GM19043 (cell line): ENCODE measurements around the gene WIPF2.

ENCODE experiments used
- ATAC-seq: cut with Tn5 transposase; IDR thresholded peaks from one replicate; pipeline ENCODE4 v1.9.1; 2021; ENCODE audit warnings: low read depth; ENCODE audit not compliant: unreplicated experiment

Gene WIPF2

GRCh38 chr17:40244255-40244654 lies 25.2 kb downstream of the WIPF2 start:
- ATAC-seq, result no peak

DNA sequence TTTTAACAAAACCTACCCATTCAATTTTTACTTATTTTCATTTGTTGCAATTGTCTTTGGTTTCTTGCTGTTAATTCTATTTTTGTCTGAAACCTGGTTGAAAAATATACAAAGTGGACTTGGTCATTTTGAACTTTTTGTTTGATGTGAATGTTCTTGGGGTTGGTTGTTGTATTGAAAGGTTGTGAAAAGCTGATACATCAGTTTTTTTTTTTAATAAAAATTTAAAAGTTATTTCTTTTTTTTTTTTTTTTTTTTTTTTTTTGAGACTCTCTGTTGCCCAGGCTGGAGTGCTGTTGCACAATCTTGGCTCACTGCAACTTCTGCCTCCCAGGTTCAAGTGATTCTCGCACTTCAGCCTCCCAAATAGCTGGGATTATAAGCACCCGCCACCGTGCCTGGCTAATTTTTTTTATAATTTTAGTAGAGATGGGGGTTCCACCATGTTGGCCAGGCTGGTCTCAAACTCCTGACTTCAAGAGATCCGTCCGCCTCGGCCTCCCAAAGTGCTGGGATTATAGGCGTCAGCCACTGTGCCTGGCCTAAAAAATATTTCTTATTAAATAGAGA lies 28.9 kb downstream of the WIPF2 start:
- no peak for ATAC-seq

- no peak for ATAC-seq
Measured at GRCh38 chr17:40248507-40248906, 29.4 kb downstream of the WIPF2 start.

- no peak for ATAC-seq
Measured at GRCh38 chr17:40251576-40251975, 32.5 kb downstream of the WIPF2 start.

DNA sequence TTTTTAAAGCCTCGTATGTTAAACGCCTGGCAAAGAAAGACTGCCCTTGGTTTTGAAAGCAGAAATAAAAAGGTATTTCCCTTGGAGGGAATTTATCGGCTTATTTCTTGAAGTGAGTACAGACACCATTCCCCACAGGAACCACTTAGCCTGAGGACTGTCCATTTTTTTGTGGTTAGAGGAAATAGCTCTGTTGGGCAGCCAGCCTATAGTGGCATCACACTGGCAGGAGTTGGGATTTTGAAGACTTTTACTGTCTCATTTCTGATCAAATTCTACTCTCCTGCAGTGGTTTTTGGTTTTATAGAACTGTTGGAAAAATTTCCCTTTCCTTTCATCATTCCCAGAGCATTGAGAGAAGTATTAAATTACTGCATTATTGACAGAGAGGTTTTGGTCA lies 34.5 kb downstream of the WIPF2 start:
- ATAC-seq, result no peak

- no peak for ATAC-seq
Measured at GRCh38 chr17:40259505-40259904, 40.4 kb downstream of the WIPF2 start.

DNA sequence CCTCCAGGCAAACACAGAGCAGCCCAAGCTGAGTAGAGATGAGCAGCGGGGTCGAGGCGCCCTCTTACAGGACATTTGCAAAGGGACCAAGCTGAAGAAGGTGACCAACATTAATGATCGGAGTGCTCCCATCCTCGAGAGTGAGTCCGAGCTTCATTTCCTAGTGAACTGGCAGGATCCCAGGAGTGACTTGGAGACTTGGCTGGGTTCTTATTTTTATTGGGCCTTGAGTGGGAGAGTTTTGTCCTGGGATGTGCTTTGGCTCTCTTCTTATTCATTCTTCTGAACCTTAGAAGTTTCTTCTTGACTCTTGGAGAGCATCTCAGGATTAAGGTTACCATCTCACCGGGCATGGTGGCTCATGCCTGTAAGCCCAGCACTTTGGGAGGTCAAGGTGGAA lies 41.4 kb downstream of the WIPF2 start:
- ATAC-seq, result no peak

- ATAC-seq, result no peak
Measured at GRCh38 chr17:40264458-40265185, 45.5 kb downstream of the WIPF2 start.

DNA sequence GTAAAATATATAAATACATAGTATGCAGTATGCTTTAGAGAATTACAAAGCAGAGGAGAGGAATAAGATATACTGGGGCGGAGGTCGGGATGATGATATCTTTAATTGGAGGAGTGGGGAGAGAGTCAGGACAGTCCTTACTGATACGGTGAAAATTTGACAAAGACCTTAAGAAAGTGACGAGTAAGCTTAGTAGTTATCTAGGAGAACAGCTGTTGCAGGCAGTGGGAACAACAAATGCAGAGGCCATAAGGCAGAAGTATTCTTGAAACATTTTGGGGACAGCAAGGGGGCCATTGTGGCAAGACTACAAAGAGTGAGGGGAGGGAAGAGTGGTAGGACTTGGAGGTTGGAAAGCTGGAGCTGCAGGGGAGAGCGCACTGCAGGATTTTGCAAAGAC lies 46.2 kb downstream of the WIPF2 start:
- no peak for ATAC-seq

DNA sequence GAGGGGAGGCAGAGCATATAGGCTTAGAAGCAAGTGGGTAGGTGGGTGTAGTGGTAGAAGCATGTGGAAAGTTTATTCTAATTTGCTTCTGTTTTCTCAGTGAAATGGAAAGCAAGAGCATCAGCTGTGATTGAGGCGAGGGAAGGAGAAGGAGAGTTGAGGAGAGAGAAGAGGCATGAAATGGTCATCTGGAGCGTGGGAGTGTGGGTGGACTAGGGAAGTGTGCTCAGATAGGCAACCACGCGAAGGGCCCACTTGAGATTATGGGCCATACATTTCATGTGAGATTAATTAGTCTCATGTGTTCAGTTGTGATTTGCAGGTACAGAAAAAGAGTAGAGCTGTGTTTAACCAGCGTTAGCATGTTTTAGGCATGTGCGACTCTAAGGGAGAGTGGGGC lies 47.8 kb downstream of the WIPF2 start:
- ATAC-seq, result no peak

- no peak for ATAC-seq
Measured at GRCh38 chr17:40268141-40268712, 49.1 kb downstream of the WIPF2 start.

- ATAC-seq, result no peak
Measured at GRCh38 chr17:40278414-40278813, 59.3 kb downstream of the WIPF2 start.

DNA sequence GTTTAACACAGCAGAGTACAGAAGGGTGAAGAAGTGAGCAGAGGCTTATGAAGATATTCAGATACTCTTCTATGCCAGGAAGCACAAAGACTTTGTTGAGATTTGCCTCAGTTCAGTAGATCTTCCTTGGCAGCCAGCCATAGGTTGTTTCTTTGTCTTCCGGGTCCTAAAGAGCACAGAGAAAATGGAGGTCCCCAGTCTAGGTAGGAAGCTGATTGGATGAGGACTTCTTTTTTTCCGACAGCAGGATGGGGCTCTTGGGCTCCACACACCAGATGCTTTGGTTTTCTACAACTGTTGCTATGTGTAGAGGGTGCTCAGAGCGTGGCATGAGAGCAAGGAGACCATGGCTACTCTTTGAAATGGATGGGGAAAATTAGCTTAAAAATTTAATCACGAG lies 60.3 kb downstream of the WIPF2 start:
- ATAC-seq, result no peak

GRCh38 chr17:40281663-40282062 lies 62.6 kb downstream of the WIPF2 start:
- ATAC-seq, result no peak

DNA sequence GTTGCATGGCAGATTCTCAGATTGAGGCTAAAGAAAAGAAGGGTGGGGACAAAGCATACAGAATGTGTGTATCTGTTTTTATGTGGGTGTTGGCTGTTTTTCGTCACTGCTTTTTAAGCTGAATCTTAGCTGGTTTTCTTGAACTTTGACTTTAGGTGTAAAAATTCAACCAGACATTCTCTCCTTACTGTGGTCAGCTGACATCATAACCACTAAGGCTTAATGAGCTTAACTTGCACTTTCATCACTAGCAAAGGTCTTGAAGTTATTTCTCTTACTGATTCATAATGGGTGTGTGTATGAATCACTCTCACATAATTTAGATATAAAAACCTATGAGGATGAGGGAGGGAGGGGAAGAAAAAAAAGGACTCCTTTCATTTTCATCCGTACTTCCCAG lies 64.6 kb downstream of the WIPF2 start:
- no peak for ATAC-seq

GRCh38 chr17:40284085-40284713 lies 65.1 kb downstream of the WIPF2 start:
- ATAC-seq, result no peak

- ATAC-seq, result no peak
Measured at GRCh38 chr17:40286473-40286872, 67.4 kb downstream of the WIPF2 start.

DNA sequence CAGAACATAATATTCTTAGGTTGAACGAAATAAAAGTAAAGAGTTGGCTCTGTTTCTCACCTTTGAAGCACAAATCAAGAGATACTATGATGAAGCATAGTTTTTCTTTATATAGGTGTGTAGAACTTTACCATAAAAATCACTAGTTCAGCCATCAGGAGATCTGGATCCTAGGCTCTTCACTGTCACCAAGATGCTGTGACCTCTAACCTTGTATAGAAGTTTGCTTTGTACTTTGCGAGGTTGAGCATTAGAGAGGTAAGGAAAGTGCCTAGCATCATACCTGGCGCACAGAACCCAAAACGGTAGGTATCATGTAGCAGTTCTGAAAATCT lies 68.0 kb downstream of the WIPF2 start:
- ATAC-seq, result no peak

- ATAC-seq, result peak; percentile 89
Measured at GRCh38 chr17:40287494-40288369, 68.6 kb downstream of the WIPF2 start, which contains the start of gene CDC6. CDC6 (plus strand) TSS chr17:40287879; CDS start chr17:40289421, 1,542 bp downstream.

GRCh38 chr17:40290629-40291280 lies 71.7 kb downstream of the WIPF2 start:
- ATAC-seq, result no peak
